ENCODE data around the gene MED23.

The MED23 gene

DNA sequence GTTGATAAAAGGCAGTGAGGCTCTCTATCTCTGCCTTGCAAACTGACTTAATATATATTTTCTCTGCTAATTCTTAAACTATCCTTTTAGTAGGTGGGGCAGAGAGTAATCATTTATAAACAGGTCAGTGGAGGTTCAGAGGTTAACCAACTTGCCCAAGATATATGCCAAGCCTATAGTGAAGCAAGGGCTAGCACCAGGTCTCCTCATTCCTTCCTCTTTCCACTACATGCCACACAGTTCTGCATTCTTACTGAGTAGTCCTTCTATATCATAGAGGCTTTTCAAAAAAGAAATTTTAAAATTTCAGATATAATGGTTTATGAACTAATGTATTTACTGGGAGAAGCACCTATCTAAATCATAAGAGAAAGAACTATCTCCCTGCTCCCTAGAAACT, 46.5 kb downstream of the MED23 start:
- Histone ChIP-seq H3K27ac (ENCODE audit: low read depth, low read length, poor library complexity, severe bottlenecking) (no peak overlapping the region), H3K79me2 (ENCODE audit: insufficient read depth, low read length) (no peaks in the 10 kb centered on the region), H2AFZ (ENCODE audit: low read length) (no peak overlapping the region), H3K4me2 (ENCODE audit: low read length) (no peak overlapping the region), H3K27me3 (ENCODE audit: insufficient read depth, low read length) (no peaks in the 10 kb centered on the region), H3F3A (ENCODE audit: insufficient read depth, low read length) (no peaks in the 10 kb centered on the region), H3K36me3 (ENCODE audit: insufficient read depth, low read length) (peaks cover 39% of the 10 kb centered on the region), H4K20me1 (ENCODE audit: insufficient read depth, low read length) (no peaks in the 10 kb centered on the region), H3K4me3 (ENCODE audit: low read depth, low read length, poor library complexity, severe bottlenecking) (no peak overlapping the region), H3K4me1 (ENCODE audit: insufficient read depth, low read length, severe bottlenecking) (no peaks in the 10 kb centered on the region), H3K9me3 (ENCODE audit: low read length) (no peaks in the 10 kb centered on the region), H3K9ac (ENCODE audit: low read length) (no peak overlapping the region), H3K9me2 (ENCODE audit: low read depth, low read length) (no peaks in the 10 kb centered on the region)
- no peak for TF ChIP-seq EZH2 (IDR thresholded peaks at IDR 0.05; ENCODE audit: borderline replicate concordance, low read length)
- TF ChIP-seq, protein P1, sequence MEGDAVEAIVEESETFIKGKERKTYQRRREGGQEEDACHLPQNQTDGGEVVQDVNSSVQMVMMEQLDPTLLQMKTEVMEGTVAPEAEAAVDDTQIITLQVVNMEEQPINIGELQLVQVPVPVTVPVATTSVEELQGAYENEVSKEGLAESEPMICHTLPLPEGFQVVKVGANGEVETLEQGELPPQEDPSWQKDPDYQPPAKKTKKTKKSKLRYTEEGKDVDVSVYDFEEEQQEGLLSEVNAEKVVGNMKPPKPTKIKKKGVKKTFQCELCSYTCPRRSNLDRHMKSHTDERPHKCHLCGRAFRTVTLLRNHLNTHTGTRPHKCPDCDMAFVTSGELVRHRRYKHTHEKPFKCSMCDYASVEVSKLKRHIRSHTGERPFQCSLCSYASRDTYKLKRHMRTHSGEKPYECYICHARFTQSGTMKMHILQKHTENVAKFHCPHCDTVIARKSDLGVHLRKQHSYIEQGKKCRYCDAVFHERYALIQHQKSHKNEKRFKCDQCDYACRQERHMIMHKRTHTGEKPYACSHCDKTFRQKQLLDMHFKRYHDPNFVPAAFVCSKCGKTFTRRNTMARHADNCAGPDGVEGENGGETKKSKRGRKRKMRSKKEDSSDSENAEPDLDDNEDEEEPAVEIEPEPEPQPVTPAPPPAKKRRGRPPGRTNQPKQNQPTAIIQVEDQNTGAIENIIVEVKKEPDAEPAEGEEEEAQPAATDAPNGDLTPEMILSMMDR (IDR thresholded peaks at IDR 0.05; ENCODE audit: low read length): no peak

GRCh38 chr6:131575834-131576478, 52.1 kb downstream of the MED23 start:
- Histone ChIP-seq H3K9me2 (ENCODE audit: low read depth, low read length) (no peaks in the 10 kb centered on the region), H4K20me1 (ENCODE audit: insufficient read depth, low read length) (no peaks in the 10 kb centered on the region), H3K27ac (ENCODE audit: low read depth, low read length, poor library complexity, severe bottlenecking) (no peak overlapping the region), H3K79me2 (ENCODE audit: insufficient read depth, low read length) (no peaks in the 10 kb centered on the region), H3K36me3 (ENCODE audit: insufficient read depth, low read length) (no peaks in the 10 kb centered on the region), H3F3A (ENCODE audit: insufficient read depth, low read length) (no peaks in the 10 kb centered on the region), H3K4me1 (ENCODE audit: insufficient read depth, low read length, severe bottlenecking) (no peaks in the 10 kb centered on the region), H3K27me3 (ENCODE audit: insufficient read depth, low read length) (no peaks in the 10 kb centered on the region), H3K9me3 (ENCODE audit: low read length) (no peaks in the 10 kb centered on the region), H2AFZ (ENCODE audit: low read length) (no peak overlapping the region), H3K4me2 (ENCODE audit: low read length) (no peak overlapping the region), H3K4me3 (ENCODE audit: low read depth, low read length, poor library complexity, severe bottlenecking) (no peak overlapping the region), H3K9ac (ENCODE audit: low read length) (no peak overlapping the region)
- TF ChIP-seq, protein P1 (IDR thresholded peaks at IDR 0.05; ENCODE audit: low read length): no peak
- no peak for TF ChIP-seq EZH2 (IDR thresholded peaks at IDR 0.05; ENCODE audit: borderline replicate concordance, low read length)

- TF ChIP-seq EZH2 (IDR thresholded peaks at IDR 0.05; ENCODE audit: borderline replicate concordance, low read length): no peak
- TF ChIP-seq, protein P1 (IDR thresholded peaks at IDR 0.05; ENCODE audit: low read length): no peak
- Histone ChIP-seq H3K27ac (ENCODE audit: low read depth, low read length, poor library complexity, severe bottlenecking) (no peak overlapping the region), H3K27me3 (ENCODE audit: insufficient read depth, low read length) (no peaks in the 10 kb centered on the region), H3K4me2 (ENCODE audit: low read length) (no peak overlapping the region), H3K79me2 (ENCODE audit: insufficient read depth, low read length) (no peaks in the 10 kb centered on the region), H3K4me3 (ENCODE audit: low read depth, low read length, poor library complexity, severe bottlenecking) (no peak overlapping the region), H3K9ac (ENCODE audit: low read length) (no peak overlapping the region), H3K4me1 (ENCODE audit: insufficient read depth, low read length, severe bottlenecking) (no peaks in the 10 kb centered on the region), H3K36me3 (ENCODE audit: insufficient read depth, low read length) (no peaks in the 10 kb centered on the region), H3K9me2 (ENCODE audit: low read depth, low read length) (no peaks in the 10 kb centered on the region), H3K9me3 (ENCODE audit: low read length) (no peaks in the 10 kb centered on the region), H4K20me1 (ENCODE audit: insufficient read depth, low read length) (no peaks in the 10 kb centered on the region), H3F3A (ENCODE audit: insufficient read depth, low read length) (no peaks in the 10 kb centered on the region), H2AFZ (ENCODE audit: low read length) (no peak overlapping the region)
Observed at GRCh38 chr6:131574686-131575085, 53.4 kb downstream of the MED23 start.

All from OCI-LY1 (cell line).